AG08396 (cell line): Measurements from ENCODE around the gene PTBP3.
"Not testable (repeated sequence)": the region's sequence is repeated elsewhere in the genome, so short reads cannot be mapped to it uniquely, and the experiment has no call there.

Experiments used
- DNase-seq: peaks from one replicate; pipeline ENCODE4 v3.0.0; 2012; ENCODE audit warnings: low spot score, mixed read lengths

PTBP3 gene

GRCh38 chr9:112203536-112203935 is 129.9 kb downstream of the PTBP3 start:
- DNase-seq = no peak

- DNase-seq = no peak
Observed at GRCh38 chr9:112200711-112201110, 132.7 kb downstream of the PTBP3 start.

- no peak for DNase-seq
Observed at GRCh38 chr9:112198646-112199045, 134.8 kb downstream of the PTBP3 start.

GRCh38 chr9:112194969-112195431 is 138.4 kb downstream of the PTBP3 start:
- no peak for DNase-seq

- DNase-seq = no peak
Observed at GRCh38 chr9:112193572-112194288, 139.7 kb downstream of the PTBP3 start.

GRCh38 chr9:112190320-112190719 is 143.1 kb downstream of the PTBP3 start:
- DNase-seq = not testable (repeated sequence)

GRCh38 chr9:112188884-112189283 is 144.5 kb downstream of the PTBP3 start:
- DNase-seq = no peak

GRCh38 chr9:112187404-112187803 is 146.0 kb downstream of the PTBP3 start:
- no peak for DNase-seq

GRCh38 chr9:112186695-112187094 is 146.7 kb downstream of the PTBP3 start:
- no peak for DNase-seq

- DNase-seq = no peak
Observed at GRCh38 chr9:112184946-112185345, 148.5 kb downstream of the PTBP3 start.

- DNase-seq = no peak
Observed at GRCh38 chr9:112184221-112184620, 149.2 kb downstream of the PTBP3 start.

- peak; percentile 22 for DNase-seq
Observed at GRCh38 chr9:112180387-112180881, 153.0 kb downstream of the PTBP3 start.

GRCh38 chr9:112179816-112180215 is 153.6 kb downstream of the PTBP3 start:
- DNase-seq = peak; percentile 22

- no peak for DNase-seq
Observed at GRCh38 chr9:112176524-112176923, 156.9 kb downstream of the PTBP3 start.

GRCh38 chr9:112175796-112176315 is 157.6 kb downstream of the PTBP3 start:
- no peak for DNase-seq

- peak; percentile 64 for DNase-seq
Observed at GRCh38 chr9:112174965-112175795, 158.2 kb downstream of the PTBP3 start, which contains the start of gene SUSD1. Gene SUSD1, minus strand, starts transcription at chr9:112175297. Its CDS starts 62 bp downstream, at chr9:112175235.

- peak; percentile 87 for DNase-seq
Observed at GRCh38 chr9:112174222-112174964, 159.0 kb downstream of the PTBP3 start.

- DNase-seq = no peak
Observed at GRCh38 chr9:112173489-112174221, 159.8 kb downstream of the PTBP3 start.

GRCh38 chr9:112170968-112171367 is 162.5 kb downstream of the PTBP3 start:
- DNase-seq = no peak

GRCh38 chr9:112170235-112170634 is 163.2 kb downstream of the PTBP3 start:
- peak; percentile 15 for DNase-seq

- no peak for DNase-seq
Observed at GRCh38 chr9:112169368-112169767, 164.1 kb downstream of the PTBP3 start.
